Activated T-cell treated with anti-CD3 and anti-CD28 coated beads, Interleukin-2, amount 50 U/mL, for 72 hours (primary cell): Measurements from ENCODE around the gene DNHD1. TPM values are rescaled to one million over a fixed set of nuclear protein-coding genes. Genes with fewer than 3 reads are reported as not detected.

Experiments used
- ATAC-seq, 2 donors: fragments of 150-1000 bp; cut with Tn5 transposase; replicated peaks in 1 of 2; 2 replicates each; pipeline ENCODE4 v1.10.0; 2021; ENCODE audit warnings: moderate library complexity in 2 of 2, mild to moderate bottlenecking in 1 of 2
- DNase-seq, 2 donors: peaks; one replicate each; pipeline ENCODE4 v3.0.0; 2021 to 2022; ENCODE audit warnings: mixed read lengths in 1 of 2
- H3K27ac Mint-ChIP-seq: one replicate; pipeline ENCODE4 v1.8.0; 2022; ENCODE audit warnings: mild to moderate bottlenecking, moderate library complexity, mixed read lengths
- H3K27me3 Mint-ChIP-seq: one replicate; pipeline ENCODE4 v1.8.0; 2022; ENCODE audit warnings: low read depth, mixed read lengths
- H3K36me3 Mint-ChIP-seq, 2 donors: one replicate each; pipeline ENCODE4 v1.8.0; 2022; ENCODE audit warnings: mixed read lengths in 2 of 2, mild to moderate bottlenecking in 1 of 2; ENCODE audit not compliant: insufficient read depth in 2 of 2
- H3K4me1 Mint-ChIP-seq: one replicate; pipeline ENCODE4 v1.8.0; 2022; ENCODE audit warnings: low read depth, mixed read lengths
- H3K4me3 Mint-ChIP-seq, 2 donors: one replicate each; pipeline ENCODE4 v1.8.0; 2022; ENCODE audit warnings: mild to moderate bottlenecking in 2 of 2, mixed read lengths in 2 of 2, moderate library complexity in 2 of 2
- H3K9me3 Mint-ChIP-seq, 2 donors: one replicate each; pipeline ENCODE4 v1.8.0; 2022; ENCODE audit warnings: mixed read lengths in 2 of 2
- total RNA-seq, 2 donors: library from RNA; stranded (reverse); gene quantifications; one replicate each; pipeline ENCODE4 v1.2.3, GENCODE V29; 2022

The DNHD1 gene
- total RNA-seq, 2 donors from 2014 or later = 38.5 to 44.4 TPM

DNA sequence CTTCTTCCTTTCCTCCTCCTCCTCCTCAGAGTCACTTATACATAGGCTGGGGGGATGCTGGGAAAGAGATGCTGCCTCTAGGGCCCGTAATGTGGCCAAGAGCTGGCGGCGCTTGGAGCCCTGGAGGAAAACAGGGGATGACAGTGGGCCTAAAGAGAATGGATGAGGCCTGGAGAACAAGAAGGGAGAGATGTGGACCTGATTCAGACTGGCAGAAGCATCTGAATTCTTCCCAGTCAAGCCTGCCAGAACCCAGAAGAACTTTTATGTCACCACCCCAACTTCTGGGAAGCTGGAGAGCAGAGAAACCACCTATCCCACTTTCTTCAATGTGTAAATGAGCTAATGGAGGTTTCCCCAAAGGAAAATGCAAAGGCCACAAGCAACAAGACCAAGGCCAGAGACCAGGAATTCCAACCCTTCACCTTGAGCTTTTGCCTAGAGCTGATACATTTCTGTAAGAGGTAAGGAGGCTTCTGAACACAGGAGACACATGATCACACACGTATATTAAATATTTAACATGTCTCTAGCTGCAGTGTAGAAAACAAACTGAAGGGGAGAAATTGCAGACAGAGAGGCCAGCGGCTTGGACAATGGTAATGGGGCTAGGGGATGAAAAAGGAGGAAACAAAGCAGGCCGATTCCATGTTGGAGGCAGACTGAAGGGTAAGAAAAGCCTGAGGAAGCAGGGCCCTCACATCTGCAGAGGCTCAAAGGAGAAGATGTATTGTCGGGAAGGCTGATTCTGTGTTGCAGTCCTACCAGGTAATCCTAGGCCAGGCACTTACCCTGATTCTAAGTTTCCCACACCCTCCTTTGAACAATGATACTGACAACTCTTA is 105.2 kb downstream of the DNHD1 start:
- Mint-ChIP-seq H3K9me3 (no peaks in the 10 kb centered on the region), H3K36me3 (peaks cover 10 to 12% of the 10 kb centered on the region in 2 donors), H3K4me3 (no peak overlapping the region), H3K4me1 (peaks cover 16% of the 10 kb centered on the region), H3K27me3 (no peaks in the 10 kb centered on the region), H3K27ac (no peak overlapping the region)
- no peak for DNase-seq
- no peak for ATAC-seq

DNA sequence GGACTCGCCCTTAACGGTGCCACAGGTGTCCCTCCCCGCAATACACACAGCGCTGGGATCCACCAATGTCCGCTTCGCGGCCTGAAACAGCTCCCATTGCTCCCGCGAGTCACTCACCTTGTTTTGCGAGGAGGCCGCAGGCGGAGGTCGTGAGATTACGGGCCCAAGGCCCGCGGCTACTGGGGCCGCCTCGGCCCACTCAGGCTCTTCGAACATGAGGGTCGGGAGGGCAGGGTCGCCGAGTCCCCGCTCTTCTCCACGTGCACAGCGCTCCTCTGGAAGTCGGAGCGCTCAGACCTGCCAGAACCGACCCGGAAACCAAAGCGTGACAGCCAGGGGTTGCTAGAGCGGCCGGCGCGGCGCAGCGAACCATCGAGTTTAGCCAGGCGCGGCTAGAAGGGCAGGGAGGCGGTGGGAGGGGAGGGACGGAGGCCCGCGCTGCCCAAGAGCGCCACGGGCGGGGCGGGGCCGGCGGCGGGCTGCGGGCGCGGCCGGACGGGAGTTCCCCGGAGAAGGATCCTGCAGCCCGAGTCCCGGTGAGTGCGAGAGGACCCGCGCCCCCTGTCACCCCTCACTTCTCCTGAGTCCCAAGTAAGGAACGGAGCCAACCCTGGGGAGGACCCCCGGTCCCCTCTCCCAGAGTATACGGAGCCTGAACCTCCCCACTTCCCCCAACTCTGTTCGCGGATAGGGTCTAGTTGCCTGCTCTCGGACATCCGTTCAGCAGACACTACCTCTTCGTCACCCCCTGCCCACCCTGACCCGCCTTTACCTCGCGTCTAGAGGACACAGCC is 106.4 kb downstream of the DNHD1 start, which contains the start of the genes ILK and RRP8:
Gene ILK (plus strand): TSS at position 488 of the 794 bp plus-strand sequence. CDS start 498 bp downstream, outside the sequence.
Gene RRP8 (minus strand): TSS at position 330 of the 794 bp plus-strand sequence. CDS start 114 bp downstream, at position 216.
- DNase-seq (peak; percentile 91 to 92), ATAC-seq (peak; percentile 84)
- Mint-ChIP-seq H3K27me3 (no peaks in the 10 kb centered on the region), H3K36me3 (peaks cover 7 to 8% of the 10 kb centered on the region in 2 donors), H3K4me1 (peaks cover 16% of the 10 kb centered on the region), H3K4me3 (no peak within 1 kb of the TSS), H3K27ac (no peak within 1 kb of the TSS), H3K9me3 (no peaks in the 10 kb centered on the region)

GRCh38 chr11:6604081-6604626 is 107.1 kb downstream of the DNHD1 start:
- H3K4me3 Mint-ChIP-seq = no peak overlapping the region
- DNase-seq (peak; percentile 57 to 61), ATAC-seq (peak; percentile 53 to 56)
- no peaks in the 10 kb centered on the region for H3K9me3 Mint-ChIP-seq
- H3K36me3 Mint-ChIP-seq = peaks cover 7 to 14% of the 10 kb centered on the region in 2 donors
- H3K27ac Mint-ChIP-seq = no peak overlapping the region
- H3K27me3 Mint-ChIP-seq = no peaks in the 10 kb centered on the region
- peaks cover 20% of the 10 kb centered on the region for H3K4me1 Mint-ChIP-seq

DNA sequence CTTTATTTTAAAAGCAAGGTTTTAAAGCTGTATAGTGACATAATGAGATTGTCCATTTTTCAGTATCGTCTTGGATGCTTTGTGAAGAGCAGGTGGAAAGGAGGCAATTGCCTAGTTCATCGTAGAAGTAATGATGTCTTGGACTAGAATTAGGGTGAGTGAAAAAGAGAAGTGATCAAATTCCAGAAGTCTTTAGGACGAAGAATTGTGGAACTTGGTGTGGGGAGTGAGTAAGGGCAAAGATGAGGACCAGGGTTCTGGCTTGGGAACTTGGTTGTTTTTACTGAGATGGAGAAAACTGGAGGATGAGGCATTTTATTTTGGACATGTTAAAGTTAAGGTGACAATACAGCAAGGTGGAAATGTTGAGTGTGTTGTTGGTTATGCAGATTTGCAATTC is 107.7 kb downstream of the DNHD1 start:
- ATAC-seq (no peak), DNase-seq (no peak)
- H3K27ac Mint-ChIP-seq = no peak overlapping the region
- no peak overlapping the region for H3K4me3 Mint-ChIP-seq
- no peaks in the 10 kb centered on the region for H3K9me3 Mint-ChIP-seq
- peaks cover 21% of the 10 kb centered on the region for H3K4me1 Mint-ChIP-seq
- peaks cover 7 to 19% of the 10 kb centered on the region in 2 donors for H3K36me3 Mint-ChIP-seq
- no peaks in the 10 kb centered on the region for H3K27me3 Mint-ChIP-seq

DNA sequence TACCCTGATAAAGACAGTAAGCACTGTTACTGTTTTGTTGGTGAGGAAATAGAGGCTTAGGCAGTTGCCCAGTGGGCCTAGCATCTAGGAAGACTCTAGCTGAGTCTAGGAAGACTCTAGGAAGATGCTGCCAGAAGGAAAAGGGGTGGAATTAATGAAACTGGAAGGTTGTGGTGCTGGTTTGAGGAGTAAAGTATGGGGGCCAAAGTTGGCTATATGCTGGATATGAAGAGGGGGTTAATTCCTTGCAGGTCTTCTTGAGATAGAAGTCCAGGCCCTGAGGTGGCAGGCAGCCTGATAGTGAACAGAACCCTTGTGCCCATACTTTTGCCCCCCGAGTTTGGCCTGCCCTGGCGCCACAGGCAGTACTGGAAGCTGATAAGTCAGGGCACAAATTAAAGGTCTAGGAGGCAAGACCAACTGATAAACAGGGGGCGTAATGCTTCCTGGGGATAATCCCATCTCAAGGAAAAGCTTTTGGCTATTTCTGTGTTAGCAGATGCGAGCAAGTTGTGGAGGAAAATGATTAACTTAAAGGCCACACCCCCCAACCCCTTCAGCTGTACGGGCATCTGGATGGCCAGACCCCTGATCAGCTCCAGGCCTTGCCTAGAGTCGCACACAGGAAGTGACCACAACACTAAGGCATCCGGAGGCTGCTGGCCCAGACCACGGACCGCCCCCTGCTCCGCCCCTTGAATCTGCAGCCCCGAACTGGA is 109.5 kb downstream of the DNHD1 start:
- Mint-ChIP-seq H3K27ac (peak overlapping the region; percentile 49), H3K4me1 (peaks cover 38% of the 10 kb centered on the region), H3K9me3 (no peaks in the 10 kb centered on the region), H3K36me3 (peaks cover 8 to 18% of the 10 kb centered on the region in 2 donors), H3K27me3 (no peaks in the 10 kb centered on the region), H3K4me3 (no peak overlapping the region)
- ATAC-seq (peak; percentile 43 to 51), DNase-seq (peak; percentile 79 to 82)

DNA sequence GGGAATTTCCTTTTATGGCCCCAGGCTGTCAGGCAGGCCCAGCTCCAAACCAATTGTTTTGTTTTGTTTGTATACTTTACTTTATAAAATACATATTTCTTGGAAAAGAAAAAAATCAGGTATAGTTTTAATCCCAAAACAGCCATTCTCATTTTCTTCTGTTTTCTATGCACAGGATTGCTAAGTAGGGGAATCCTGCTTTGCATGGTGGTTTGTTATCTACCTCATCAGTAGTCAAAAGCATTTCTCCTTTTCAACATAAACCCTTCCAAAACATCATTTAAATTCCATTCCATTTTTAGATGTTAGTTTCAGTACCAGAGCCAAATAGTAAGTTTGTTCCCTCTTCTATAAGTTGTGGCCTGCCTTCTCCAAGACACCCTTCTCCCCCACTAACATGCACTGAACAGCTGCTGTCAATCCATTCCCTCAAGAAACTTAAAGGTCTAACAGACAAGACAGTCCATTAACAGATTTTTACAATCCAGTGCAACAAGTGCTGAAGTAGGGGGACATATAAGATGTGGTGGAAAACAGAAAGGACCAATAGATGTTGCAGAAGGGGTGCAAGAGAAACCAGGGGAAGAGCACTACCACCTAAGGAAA is 110.2 kb downstream of the DNHD1 start:
- peak overlapping the region in 1 of 2 donors; percentile 73 for H3K4me3 Mint-ChIP-seq
- DNase-seq (no peak), ATAC-seq (no peak)
- H3K4me1 Mint-ChIP-seq = peaks cover 38% of the 10 kb centered on the region
- H3K27ac Mint-ChIP-seq = peak overlapping the region; percentile 72
- no peaks in the 10 kb centered on the region for H3K9me3 Mint-ChIP-seq
- no peaks in the 10 kb centered on the region for H3K27me3 Mint-ChIP-seq
- H3K36me3 Mint-ChIP-seq = peaks cover 8 to 18% of the 10 kb centered on the region in 2 donors

- DNase-seq = no peak
- Mint-ChIP-seq H3K36me3 (peaks cover 8 to 18% of the 10 kb centered on the region in 2 donors), H3K9me3 (no peaks in the 10 kb centered on the region), H3K27me3 (no peaks in the 10 kb centered on the region), H3K4me3 (no peak overlapping the region), H3K4me1 (peaks cover 38% of the 10 kb centered on the region), H3K27ac (no peak overlapping the region)
- no peak for ATAC-seq
Measured at GRCh38 chr11:6608011-6608410, 110.9 kb downstream of the DNHD1 start.

DNA sequence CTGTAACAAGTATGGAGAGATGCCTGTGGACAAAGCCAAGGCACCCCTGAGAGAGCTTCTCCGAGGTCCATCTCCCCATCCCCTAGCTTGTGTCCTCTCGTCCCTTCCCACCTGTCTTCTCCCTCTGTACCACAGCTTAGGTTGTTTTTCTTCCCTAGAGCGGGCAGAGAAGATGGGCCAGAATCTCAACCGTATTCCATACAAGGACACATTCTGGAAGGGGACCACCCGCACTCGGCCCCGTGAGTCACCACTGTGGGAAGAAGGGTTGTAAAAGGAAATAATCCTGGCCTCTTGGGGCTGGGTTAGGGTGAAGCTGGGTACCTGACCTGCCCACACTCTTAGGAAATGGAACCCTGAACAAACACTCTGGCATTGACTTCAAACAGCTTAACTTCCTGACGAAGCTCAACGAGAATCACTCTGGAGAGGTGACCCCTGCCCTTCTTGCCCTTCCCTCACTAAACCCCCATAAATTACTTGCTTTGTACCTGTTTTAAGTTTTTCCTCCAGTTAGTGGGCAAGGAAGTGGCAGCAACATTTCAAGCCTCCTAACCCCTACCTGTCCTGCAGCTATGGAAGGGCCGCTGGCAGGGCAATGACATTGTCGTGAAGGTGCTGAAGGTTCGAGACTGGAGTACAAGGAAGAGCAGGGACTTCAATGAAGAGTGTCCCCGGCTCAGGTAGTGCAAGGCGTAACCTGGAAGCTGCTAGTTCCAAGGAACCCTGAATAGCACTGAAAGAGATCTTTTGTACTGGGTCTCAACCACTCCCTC is 111.8 kb downstream of the DNHD1 start:
- Mint-ChIP-seq H3K4me1 (peaks cover 38% of the 10 kb centered on the region), H3K9me3 (no peaks in the 10 kb centered on the region), H3K4me3 (no peak overlapping the region), H3K36me3 (peaks cover 8 to 18% of the 10 kb centered on the region in 2 donors), H3K27ac (no peak overlapping the region), H3K27me3 (no peaks in the 10 kb centered on the region)
- ATAC-seq (no peak), DNase-seq (no peak)

GRCh38 chr11:6609502-6610015 is 112.5 kb downstream of the DNHD1 start:
- DNase-seq (no peak), ATAC-seq (no peak)
- Mint-ChIP-seq H3K27me3 (no peaks in the 10 kb centered on the region), H3K4me1 (peaks cover 38% of the 10 kb centered on the region), H3K27ac (no peak overlapping the region), H3K9me3 (no peaks in the 10 kb centered on the region), H3K36me3 (peaks cover 8 to 18% of the 10 kb centered on the region in 2 donors), H3K4me3 (no peak overlapping the region)

DNA sequence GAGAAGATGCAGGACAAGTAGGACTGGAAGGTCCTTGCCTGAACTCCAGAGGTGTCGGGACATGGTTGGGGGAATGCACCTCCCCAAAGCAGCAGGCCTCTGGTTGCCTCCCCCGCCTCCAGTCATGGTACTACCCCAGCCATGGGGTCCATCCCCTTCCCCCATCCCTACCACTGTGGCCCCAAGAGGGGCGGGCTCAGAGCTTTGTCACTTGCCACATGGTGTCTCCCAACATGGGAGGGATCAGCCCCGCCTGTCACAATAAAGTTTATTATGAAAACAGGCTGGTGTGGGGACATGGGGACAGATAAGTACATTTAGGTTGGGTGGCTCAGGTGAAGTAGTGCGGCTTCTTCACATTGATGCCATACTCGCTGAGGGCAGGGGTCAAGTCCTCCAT is 113.5 kb downstream of the DNHD1 start:
- Mint-ChIP-seq H3K4me3 (peak overlapping the region; percentile 88 to 93), H3K9me3 (no peaks in the 10 kb centered on the region), H3K36me3 (peaks cover 8 to 20% of the 10 kb centered on the region in 2 donors)

DNA sequence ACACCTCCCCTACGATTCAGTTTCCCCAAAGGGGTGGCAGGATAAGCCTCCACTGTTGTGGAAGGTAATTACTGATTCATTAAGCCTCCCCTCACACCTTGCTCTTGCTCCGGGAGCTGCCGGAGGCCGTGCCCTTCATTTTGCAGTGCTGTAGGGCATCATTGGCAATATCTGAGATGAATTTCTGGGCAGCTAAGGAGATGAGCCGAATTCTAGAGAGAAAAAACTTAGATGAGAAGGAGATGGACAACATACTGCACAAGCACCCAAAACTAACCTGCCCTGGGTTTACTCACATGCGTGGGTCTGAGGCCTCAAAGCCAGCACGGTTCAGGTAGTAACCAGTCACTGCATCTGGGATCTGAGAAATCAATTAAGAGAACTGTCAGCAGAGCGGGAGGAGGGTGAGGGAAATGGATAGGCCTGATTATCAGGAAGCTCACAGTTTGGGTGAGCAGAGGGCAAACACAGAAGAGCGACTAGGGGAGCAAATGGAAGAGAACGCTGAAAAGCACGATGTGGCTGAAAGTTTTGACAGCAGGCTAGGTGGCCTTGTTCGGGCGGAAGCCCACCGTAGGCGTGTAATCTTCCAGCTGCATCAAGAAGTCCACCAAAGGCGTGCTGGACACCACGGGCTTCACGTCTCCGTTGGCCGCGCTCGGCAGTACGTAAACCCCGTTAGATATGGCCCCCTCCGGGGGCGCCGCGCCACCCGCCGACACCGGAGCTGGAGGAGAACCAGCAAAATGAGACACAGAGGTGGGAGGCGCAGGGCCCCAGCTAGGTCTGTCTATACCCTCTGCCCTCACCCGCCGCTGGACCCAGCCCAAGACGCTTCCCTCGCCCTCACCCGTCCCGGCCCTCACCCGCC is 114.2 kb downstream of the DNHD1 start:
- Mint-ChIP-seq H3K27ac (peak overlapping the region; percentile 71), H3K27me3 (no peaks in the 10 kb centered on the region), H3K9me3 (no peaks in the 10 kb centered on the region), H3K36me3 (peaks cover 10 to 26% of the 10 kb centered on the region in 2 donors), H3K4me3 (peak overlapping the region; percentile 88 to 93), H3K4me1 (peaks cover 44% of the 10 kb centered on the region)
- DNase-seq (peak; percentile 28 to 36), ATAC-seq (peak in 1 of 2 donors; percentile 15)

More for the DNA sequence above, 113.5 kb downstream of the DNHD1 start:
- ATAC-seq (no peak), DNase-seq (no peak)
- Mint-ChIP-seq H3K27ac (no peak overlapping the region), H3K4me1 (peaks cover 38% of the 10 kb centered on the region), H3K27me3 (no peaks in the 10 kb centered on the region)
